HTERT RPE-1 (cell line): ENCODE measurements around the gene TMC5.
"Not testable (repeated sequence)": the region's sequence is repeated elsewhere in the genome, so short reads cannot be mapped to it uniquely, and the experiment has no call there.

Experiments used
- in situ Hi-C: fragments of 300-500 bp; cut with MboI; formaldehyde crosslinking; loops from 4 replicates; pipeline ENCODE4 v1.14.3; 2020; ENCODE audit warnings: low sequenced_read_pairs

Gene TMC5

GRCh38 chr16:19406891-19407491 lies 10.7 kb upstream of the TMC5 start:
- in situ Hi-C loops = no loop called here

- in situ Hi-C loops = no loop called here
These were observed 7.1 kb upstream of the TMC5 start for GRCh38 chr16:19410435-19411171.

- in situ Hi-C loops = no loop called here
These were observed 6.4 kb upstream of the TMC5 start for GRCh38 chr16:19411298-19411697.

- in situ Hi-C loops = not testable (repeated sequence)
These were observed 5.6 kb upstream of the TMC5 start for GRCh38 chr16:19412055-19412454.

- in situ Hi-C loops = no loop called here
These were observed 2.2 kb upstream of the TMC5 start for GRCh38 chr16:19415461-19415860.

GRCh38 chr16:19415918-19416317 lies 1.8 kb upstream of the TMC5 start:
- in situ Hi-C loops = no loop called here

- in situ Hi-C loops = no loop called here
These were observed 517 bp downstream of the TMC5 start for GRCh38 chr16:19418200-19418599.

- in situ Hi-C loops = no loop called here
These were observed 2.0 kb downstream of the TMC5 start for GRCh38 chr16:19419698-19420075.

- in situ Hi-C loops = no loop called here
These were observed 6.8 kb downstream of the TMC5 start for GRCh38 chr16:19424478-19424877.

- in situ Hi-C loops = no loop called here
These were observed 12.7 kb downstream of the TMC5 start for GRCh38 chr16:19430345-19430744.

- in situ Hi-C loops = no loop called here
These were observed 14.1 kb downstream of the TMC5 start for GRCh38 chr16:19431636-19432340.

GRCh38 chr16:19432429-19432828 lies 14.7 kb downstream of the TMC5 start:
- in situ Hi-C loops = no loop called here

- in situ Hi-C loops = no loop called here
These were observed 16.9 kb downstream of the TMC5 start for GRCh38 chr16:19434584-19434983.

GRCh38 chr16:19436540-19436939 lies 18.9 kb downstream of the TMC5 start:
- in situ Hi-C loops = no loop called here

GRCh38 chr16:19437280-19437679 lies 19.6 kb downstream of the TMC5 start:
- in situ Hi-C loops = no loop called here

- in situ Hi-C loops = no loop called here
These were observed 21.1 kb downstream of the TMC5 start for GRCh38 chr16:19438739-19439138.

GRCh38 chr16:19439483-19439882 lies 21.8 kb downstream of the TMC5 start:
- in situ Hi-C loops = no loop called here

GRCh38 chr16:19443659-19444058 lies 26.0 kb downstream of the TMC5 start:
- in situ Hi-C loops = no loop called here

GRCh38 chr16:19446300-19446846 lies 28.7 kb downstream of the TMC5 start:
- in situ Hi-C loops = no loop called here

- in situ Hi-C loops = no loop called here
These were observed 29.2 kb downstream of the TMC5 start for GRCh38 chr16:19446886-19447285.

GRCh38 chr16:19450186-19450585 lies 32.5 kb downstream of the TMC5 start:
- in situ Hi-C loops = no loop called here
